ENCODE measurements around the gene MYH9.
A peak's percentile ranks its signal among the peaks of the same experiment; 100 is the strongest.

The MYH9 gene

DNA sequence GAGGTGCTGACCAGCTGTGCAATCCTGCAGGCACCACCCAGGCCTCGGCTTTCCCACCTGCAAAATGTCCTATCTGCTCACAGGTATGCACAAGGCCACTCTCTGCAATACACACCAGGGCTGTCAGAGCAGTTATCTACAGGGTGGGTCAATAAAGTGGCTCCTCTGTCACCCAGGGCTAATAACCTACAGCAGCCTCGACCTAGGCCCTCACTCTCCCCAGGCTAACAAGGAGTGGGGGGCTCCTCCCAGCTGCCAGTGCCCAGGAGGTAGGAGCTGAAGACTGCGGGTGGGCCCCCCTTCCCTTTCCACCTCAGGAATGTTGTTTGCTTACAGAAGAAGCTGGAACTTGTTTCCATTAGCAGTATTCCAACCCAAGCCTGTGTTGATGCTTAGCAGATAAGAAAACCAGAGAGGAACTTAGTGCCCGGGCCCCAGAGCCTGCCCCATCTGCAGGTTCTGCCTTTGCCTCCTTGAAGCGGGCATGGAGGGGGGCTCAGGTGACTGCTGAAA is 26.8 kb downstream of the MYH9 start:
- no peak overlapping the region; the same call in 1 of the 2 replicates for H3K27ac ChIP-seq
- TF ChIP-seq, protein P1, sequence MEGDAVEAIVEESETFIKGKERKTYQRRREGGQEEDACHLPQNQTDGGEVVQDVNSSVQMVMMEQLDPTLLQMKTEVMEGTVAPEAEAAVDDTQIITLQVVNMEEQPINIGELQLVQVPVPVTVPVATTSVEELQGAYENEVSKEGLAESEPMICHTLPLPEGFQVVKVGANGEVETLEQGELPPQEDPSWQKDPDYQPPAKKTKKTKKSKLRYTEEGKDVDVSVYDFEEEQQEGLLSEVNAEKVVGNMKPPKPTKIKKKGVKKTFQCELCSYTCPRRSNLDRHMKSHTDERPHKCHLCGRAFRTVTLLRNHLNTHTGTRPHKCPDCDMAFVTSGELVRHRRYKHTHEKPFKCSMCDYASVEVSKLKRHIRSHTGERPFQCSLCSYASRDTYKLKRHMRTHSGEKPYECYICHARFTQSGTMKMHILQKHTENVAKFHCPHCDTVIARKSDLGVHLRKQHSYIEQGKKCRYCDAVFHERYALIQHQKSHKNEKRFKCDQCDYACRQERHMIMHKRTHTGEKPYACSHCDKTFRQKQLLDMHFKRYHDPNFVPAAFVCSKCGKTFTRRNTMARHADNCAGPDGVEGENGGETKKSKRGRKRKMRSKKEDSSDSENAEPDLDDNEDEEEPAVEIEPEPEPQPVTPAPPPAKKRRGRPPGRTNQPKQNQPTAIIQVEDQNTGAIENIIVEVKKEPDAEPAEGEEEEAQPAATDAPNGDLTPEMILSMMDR (conservative IDR thresholded peaks at IDR 0.05), result no peak
- no peak for TF ChIP-seq ZFX (IDR thresholded peaks at IDR 0.05)

DNA sequence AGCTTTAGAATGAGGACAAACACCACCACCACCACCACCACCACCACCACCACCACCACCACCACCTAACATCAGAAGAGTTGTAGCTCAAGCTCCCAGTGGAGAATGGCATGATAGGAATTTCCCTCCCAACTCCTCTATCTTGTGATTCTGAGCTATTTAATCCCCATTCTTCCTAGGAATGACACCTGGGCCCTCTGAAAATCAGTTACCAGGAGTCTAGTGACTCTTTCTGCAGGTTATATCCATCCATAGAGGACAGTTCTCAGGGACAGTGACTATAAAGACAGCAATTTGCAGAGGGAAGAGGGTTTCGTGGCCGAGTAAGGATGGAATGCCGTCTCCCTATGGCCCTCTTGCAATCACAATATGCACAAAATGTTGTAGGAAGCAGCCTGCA is 27.8 kb downstream of the MYH9 start:
- TF ChIP-seq, protein P1 (conservative IDR thresholded peaks at IDR 0.05), result no peak
- H3K27ac ChIP-seq, result no peak overlapping the region

DNA sequence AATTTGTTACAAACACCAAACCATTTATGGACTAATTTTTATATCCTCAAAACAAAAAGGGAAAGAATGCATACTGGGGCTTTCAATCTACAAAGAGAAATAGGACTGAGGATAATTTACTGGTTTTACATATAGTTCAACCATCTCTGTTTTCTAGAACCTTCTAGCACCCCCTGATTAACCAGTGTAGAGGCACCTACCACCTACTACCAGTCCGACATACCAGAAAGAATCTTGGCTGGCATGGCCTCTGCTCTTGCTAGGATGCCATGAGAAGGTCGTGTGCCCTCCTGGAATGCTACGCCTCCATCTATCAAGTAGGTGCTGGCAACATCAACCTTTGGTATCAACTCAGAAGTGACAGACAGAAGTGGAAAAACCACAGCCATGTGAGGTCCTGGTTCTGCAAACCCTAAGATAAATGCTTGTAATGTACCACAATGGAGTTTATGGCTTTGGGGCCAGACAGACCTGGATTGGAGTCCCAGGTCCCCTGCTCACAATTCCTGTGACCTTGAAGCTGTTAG is 28.2 kb downstream of the MYH9 start:
- TF ChIP-seq ZFX (IDR thresholded peaks at IDR 0.05), result no peak
- TF ChIP-seq, protein P1 (conservative IDR thresholded peaks at IDR 0.05), result no peak
- no peak overlapping the region for H3K27ac ChIP-seq

DNA sequence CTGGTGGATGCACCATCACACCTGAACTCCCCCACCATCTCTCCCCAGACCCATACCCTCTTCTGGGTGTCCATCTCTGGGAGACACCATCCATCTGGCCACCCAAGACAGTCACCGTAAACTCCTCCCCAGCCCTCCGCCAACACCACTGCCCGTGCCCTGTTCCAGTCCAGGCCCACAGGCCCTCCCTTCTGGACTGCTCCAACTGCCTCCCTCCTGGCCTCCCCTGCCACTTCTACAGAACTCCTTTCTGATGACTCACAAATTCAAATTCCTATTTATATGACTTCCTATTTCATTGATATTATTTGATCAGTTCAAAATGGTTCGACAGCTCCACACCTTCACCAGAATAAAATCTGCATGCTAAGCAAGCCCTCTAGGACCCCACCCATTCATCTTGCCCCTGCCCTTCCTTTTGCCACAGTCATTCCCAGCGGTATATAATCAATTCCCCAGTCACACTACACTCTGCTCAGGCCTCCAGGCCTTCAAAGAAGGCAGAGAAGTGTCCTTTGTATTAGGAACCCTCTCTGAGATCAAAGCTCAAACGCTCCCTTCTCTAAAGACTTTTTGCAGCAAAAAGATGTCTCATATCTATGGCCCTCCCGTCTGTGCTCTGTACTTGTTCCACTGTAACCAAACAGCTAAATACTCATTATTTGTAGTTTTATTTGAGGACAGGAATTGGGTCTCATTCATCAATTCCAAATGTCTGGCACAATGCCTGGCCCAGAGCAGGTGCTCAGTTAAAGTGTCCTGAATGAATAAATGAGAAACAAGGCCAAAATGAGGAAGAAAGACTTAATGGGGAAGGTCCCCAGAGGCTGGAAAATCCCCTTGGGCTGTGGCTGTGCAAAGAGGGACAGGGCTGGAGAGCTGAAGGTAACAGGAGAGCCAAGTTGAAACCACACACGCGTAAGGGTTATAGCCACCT is 29.0 kb downstream of the MYH9 start:
- no peak overlapping the region for H3K27ac ChIP-seq
- TF ChIP-seq ZFX (IDR thresholded peaks at IDR 0.05), result no peak
- TF ChIP-seq, protein P1 (conservative IDR thresholded peaks at IDR 0.05), result no peak

DNA sequence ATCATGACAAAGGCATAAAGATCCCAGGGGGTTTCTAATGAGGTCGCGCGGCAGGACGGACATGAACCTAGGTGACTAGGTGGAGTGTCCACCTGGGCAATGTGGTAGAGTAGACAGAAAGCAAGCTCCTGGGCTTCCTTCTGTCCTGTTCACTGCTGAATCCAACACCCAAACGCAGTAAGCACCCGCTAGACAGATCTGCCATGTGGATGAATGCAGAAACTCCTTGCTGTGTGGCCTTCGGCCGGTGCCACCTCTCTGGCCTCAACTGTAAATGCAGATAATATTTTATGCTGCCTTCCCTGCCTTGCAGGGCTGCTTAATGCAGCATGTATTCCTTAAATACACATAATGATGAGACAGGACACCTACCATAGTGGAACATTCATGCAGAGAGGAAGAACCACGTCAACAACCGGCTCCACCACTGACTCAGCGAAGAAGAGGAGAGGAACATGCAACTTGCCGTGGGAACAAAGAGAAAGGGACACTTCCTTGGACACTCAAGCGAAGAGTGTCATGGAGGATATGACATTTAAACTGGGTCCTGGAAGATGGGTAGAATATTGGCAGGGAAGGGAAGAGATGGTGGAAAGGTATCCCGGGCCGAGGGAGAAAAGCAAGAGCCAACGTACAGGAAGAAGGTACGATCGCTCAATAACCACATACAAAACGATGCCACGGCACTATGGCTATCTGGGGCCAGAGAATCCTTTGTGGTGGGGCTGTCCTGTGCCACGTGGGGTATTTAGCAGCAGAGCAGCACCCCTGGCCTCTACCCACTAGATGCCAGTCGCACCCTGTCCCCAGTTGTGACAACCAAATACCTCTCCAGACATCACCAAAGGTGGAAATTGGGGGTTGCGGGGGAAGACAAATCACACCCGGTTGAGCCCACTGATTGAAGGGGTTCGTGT is 30.8 kb downstream of the MYH9 start:
- TF ChIP-seq, protein P1 (conservative IDR thresholded peaks at IDR 0.05), result no peak
- TF ChIP-seq ZFX (IDR thresholded peaks at IDR 0.05), result no peak
- 0 out of 2 replicates have a peak overlapping the region, but pooled peaks have one; percentile 3 for H3K27ac ChIP-seq

DNA sequence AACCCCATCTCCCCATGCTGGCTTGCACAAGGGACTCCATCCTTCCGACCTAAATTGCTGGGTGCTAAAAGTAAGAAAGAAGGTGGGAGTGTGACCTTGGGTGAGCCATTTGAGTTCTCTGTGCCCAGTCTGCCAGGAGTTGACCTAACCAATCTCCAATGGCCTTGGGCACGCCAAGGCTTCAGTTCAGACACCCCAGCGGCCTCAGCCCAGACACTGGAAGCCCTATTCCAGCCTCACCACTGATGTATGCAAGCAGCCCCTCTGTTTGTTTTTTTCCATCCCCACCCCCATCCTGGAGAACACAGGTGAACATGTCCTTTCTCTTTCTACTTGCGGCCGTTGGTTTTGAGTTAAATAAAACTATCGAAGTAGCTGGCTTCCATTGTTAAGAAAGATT is 31.9 kb downstream of the MYH9 start:
- no peak overlapping the region for H3K27ac ChIP-seq
- no peak for TF ChIP-seq ZFX (IDR thresholded peaks at IDR 0.05)
- TF ChIP-seq, protein P1 (conservative IDR thresholded peaks at IDR 0.05), result no peak
